Fibroblast of the conjunctiva (primary cell): ENCODE results near the gene OSTN.
"Not testable (repeated sequence)": the region's sequence is repeated elsewhere in the genome, so short reads cannot be mapped to it uniquely, and the experiment has no call there.

Source experiments
- DNase-seq: peaks from one replicate; pipeline ENCODE4 v3.0.0-alpha.2; 2010; ENCODE audit warnings: low read depth

Gene OSTN

DNA sequence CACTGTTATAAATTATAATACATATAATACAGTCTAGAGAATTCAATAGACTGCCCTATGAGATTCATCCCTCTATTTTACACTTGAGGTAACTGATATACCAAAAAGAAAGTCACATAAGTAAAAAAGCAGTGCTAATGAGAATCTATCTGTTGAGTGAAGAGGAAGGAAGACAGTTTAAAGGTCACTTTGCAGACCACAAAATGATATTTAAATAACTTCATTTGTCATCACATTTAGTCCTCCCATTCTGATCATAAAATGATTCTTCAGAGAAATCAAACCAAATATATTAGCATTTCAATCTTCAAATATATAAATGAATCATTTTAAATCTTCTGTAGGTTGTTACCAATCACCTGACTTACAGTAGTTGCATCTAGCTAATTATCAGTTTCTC, 69.7 kb downstream of the OSTN start:
- no peak for DNase-seq

DNA sequence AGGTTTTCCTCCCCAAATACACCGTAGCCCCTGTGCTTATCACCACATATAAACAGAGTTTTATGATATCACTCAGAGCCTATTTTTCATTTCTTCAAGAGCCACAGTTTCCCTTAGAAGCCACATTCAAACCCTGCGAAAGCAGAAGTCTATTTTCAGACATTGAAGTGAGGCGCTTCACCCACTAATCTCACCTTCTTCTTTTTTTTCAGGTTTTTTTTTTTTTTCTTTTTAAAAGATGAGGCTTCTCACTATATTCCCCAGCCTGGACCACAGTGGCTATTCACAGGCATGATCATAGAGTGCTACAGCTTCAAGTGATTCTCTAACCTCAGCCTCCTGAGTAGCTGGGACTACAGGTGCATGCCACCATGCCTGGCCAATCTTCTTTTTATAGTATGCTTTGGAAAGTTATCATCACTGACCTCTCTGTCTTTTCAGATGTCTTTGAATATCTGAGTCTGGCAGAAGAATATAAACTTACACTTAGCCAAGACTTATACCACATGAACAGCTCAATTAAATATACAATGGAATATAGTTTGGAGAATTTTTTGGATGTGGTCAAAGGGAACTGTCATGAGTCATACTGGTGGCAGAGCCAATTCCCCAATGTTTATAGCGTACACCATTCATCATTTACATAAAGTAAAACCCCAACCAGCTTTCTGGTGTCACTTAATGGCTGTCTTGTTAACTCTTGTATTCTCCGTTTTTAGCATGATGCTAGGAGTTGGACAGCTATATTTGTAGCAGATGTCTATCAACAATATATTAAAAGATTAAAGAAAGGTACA, 70.4 kb downstream of the OSTN start:
- DNase-seq = no peak

DNA sequence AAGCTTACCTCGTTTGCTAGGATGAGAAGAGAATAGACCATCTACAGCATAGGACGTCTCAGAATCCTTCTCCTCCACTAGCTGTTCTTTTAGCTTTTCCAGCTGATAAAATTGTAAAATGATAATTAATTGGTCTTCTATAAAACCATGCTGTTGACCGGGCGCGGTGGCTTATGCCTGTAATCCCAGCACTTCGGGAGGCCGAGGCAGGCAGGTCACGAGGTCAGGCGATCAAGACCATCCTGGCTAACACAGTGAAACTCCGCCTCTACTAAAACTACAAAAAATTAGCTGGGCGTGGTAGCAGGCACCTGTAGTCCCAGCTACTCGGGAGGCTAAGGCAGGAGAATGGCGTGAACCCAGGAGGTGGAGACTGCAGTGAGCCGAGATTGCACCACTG, 76.2 kb downstream of the OSTN start:
- not testable (repeated sequence) for DNase-seq

DNA sequence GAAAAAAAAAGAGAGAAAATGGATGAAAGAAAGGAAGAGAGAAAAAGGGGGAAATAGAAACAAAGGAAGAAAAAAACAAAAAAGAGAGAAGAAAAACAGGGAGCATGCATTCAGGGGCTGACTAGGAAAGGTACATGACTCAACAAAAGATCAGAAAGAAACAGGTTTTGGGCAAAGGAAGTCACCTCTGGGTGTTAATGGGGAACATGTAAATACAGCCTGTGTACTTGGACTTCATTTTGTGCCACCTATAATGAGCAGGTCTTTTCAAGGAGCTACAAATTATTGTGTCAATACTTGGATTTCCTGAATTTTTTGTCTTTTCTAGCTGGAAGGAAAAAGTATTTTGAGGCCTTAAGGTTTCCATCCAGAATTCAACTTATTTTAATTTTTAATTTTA, 76.7 kb downstream of the OSTN start:
- DNase-seq = no peak

DNA sequence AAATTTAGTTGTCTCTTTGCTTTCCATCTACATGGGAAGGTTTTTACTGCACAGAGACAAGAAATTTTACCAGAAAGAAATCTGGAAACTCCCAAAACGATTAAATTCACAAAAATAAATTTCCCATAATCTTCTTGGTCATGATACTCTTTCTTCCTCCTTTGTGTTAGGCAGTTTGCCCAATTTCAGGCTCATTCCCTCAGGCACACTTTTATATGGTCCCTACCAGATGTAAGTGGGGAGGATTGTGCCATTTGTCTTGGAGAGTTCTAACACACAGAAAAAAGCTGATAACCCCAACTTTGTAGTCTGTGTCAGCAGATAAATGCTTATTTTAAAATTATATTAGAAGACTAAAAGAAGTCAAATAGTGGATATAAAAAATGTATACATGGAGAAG, 81.1 kb downstream of the OSTN start:
- no peak for DNase-seq

DNA sequence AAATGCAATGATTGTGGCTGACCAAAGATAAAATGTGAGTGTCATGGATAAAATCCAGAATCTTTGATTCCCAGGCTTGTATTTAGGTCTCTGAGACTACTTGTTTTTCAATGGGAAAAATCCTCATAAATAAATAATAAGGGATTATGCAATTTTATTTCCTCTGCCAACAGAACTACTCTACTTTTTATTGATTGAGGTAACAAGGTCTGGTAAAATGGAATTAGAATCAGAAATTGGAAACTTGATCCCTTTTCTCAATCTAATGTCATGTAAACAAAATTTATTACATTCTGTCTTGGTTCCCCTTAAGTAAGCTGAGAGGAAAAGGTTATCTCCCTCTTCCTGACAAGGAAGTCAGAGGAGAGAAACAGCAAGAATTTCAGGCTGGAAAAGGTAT, 81.8 kb downstream of the OSTN start:
- no peak for DNase-seq

DNA sequence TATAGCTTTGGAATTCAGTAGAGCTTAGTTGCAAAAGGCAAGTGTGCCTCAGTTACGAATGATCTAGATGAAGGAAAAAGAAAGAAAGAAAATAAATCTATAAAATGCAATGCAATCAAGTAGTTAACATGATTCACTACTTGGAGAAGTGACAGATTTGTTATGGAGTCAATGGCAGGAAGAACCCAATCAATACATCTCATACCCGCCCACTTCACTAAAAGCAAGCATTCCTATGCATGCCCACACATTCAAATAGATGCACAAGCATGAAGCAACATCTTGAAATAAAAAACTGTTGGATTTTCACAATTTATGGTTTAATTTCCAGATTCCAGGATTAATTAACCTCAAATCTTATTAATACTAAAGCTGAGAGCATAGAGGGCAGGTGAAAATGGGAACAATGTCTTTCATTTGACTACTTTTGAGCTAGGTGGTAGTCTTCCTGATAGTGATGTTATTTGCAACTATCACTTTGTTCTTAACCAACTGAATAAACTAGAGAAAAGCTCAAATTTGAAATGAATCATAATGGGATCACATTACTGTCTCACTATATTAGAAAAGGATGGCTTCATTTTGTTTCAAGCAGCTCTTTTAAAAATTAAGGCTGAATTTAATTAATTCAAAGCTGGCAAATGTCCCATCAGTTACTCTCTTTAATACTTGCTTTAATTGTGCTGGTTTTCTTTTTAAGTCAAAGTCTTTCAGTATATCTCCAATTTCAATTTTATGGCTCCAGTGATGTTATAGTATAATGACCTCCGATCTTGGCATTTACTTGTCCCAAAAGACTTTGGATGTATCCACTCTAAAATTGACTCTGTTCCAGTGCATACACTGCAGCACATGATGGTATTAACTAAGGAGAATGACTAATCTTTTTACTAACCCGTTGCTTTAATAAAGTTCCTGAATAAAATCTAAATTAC, 83.5 kb downstream of the OSTN start:
- DNase-seq = peak; percentile 49

DNA sequence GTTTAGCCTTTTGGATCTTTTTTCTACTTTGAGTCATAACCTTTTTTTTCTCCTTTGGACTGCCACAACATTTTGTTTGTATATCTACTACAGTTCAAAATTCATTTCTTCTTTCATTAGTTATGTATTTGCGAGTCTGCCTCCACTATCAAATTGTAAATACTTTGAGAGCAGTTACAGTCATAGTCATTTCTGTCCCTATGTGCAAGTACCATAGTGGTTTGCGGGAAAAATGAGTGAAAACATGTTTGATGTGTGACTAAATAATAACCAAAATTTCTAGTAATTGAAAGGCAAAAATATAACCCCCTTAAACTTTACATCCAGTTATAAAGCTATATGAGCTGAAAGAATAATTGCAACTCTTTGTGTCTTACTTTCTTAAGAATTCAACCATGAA, 84.4 kb downstream of the OSTN start:
- DNase-seq = no peak

DNA sequence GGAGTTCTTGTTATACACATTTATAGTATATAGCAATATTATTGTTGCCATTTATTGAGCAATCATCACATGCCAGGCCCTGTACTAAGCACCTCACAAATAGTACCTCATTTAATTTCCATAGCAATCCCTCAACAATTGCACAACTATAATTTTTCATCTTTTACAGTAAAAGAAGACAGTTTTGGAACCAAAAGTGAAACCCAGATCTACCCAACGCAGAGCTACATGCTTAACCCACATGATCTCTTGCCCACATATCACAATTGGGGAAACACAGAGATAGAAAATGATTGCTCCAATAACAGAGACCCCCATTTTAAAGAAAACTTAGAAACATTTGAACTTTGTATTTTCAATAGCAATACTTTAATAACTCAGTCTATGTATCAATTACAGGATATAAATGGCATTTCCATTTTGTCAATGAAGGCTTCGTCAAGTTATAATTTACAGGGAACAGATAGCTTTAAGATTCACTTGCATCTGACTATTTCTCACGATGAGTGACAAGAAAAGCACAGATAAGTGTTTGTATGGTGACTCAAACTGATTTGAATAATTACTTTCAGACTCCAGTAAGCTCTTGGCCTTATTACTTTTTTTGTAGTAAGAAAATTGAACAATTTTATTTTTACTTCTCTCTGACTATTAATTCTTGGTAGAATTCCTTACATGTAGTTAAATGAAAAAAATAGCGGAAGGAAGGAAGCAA, 91.4 kb downstream of the OSTN start:
- DNase-seq = no peak

DNA sequence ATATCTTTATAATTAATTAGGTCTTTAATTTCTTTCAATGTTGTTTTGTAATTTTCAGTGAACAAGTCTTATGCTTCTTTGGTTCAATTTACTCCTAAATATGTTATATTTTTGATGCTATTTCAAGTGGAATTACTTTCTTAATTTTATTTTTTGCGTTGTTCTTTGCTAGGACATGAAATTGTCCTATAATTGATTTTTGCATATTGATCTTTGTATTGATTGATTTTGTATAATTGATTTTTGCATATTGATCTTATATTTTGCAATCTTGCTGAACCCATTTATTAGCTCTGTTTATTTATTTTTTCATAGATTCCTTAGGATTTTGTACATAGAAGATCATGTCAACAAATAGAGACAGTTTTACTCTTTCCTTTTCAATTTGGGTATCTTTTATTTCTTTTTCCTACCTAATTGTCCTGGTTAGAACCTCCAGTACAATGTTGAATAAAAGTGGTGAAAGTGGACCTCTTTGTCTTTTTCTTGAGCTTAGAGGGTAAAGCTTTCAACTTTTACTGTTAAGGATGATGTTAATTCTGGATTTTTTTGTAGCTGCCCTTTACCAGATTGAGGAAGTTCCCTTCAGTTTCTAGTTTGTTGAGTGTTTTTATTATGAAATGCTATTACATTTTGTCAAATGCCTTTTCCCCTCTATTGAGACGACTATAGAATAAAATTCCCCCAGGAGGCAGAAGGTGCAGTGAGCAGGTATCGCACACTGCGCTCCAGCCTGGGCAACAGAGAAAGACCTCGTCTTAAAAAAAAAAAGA, 93.4 kb downstream of the OSTN start:
- no peak for DNase-seq

DNA sequence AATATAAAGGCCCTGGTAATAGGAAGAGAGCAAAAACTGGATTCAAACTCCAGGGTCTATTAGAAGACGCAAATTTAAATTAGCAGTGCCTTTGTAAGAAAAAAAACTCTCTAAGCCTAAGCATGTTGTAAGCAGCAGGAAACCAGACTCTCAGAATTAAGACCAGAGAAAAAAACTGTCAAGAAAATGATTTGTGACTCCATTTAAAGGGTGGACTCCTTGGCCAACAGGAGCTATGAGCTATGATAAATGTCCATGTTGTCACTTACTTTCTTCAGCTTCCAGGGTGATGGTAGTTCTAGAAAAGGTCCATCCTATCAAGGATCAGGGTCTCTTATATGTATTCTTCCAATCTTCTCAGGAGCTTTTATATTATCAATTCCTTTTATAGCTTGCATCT, 95.2 kb downstream of the OSTN start:
- DNase-seq = no peak

DNA sequence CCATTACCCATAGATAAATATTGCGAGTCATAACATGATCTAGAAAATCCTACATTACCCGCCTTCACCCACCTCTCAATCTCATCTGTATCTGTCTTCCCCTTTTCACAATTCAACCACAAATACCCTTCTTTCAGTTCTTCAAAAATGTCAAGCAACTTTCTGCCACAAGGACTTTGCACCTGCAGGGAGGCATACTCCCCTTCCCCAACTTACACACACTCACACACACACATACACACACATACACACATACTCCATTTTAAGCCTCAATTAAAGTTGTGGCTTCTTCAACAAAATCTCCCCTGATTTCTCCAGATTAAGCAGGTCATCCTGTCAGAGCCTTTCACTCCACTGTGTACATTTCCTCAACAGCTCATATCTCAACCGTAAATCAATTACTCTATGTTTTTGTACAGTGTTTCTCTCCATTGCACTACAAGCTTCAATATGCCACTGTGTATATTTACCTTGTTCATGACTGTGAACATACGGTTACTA, 97.0 kb downstream of the OSTN start:
- DNase-seq = no peak

DNA sequence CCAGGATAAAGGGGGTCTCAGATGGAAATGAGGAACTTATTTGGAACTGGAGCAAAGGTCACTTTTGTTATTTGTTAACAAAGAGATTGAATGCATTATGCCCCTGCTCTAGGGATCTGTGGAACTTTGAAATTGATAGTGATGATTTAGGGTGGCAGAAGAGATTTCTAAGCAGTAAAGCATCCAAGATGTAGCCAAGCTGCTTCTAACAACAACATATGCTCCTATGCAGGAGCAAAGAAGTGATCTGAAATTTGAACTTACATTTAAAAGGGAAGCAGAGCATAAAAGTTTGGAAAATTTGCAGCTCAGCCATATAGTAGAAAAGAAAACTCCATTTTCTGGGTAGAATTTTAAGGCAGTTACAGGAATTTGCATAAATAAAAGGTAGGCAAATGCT, 99.8 kb downstream of the OSTN start:
- no peak for DNase-seq

DNA sequence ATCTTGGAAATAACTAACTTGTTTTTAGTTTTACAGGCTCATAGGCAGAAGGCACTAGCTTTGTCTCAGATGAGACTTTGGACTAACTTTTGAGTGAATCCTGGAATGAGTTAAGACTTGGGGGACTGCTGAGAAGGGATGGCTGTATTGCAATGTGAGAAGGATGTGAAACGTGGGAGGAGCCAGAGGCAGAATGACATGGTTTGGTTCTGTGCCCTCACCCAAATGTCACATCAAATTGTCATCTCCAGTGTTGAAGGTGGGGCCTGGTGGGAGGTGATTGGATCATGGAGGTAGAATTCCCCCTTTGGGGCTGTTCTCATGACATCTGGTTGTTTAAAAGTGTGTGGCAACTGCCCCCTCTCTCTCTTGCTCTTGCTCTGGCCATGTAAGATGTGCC, 101.4 kb downstream of the OSTN start:
- no peak for DNase-seq

DNA sequence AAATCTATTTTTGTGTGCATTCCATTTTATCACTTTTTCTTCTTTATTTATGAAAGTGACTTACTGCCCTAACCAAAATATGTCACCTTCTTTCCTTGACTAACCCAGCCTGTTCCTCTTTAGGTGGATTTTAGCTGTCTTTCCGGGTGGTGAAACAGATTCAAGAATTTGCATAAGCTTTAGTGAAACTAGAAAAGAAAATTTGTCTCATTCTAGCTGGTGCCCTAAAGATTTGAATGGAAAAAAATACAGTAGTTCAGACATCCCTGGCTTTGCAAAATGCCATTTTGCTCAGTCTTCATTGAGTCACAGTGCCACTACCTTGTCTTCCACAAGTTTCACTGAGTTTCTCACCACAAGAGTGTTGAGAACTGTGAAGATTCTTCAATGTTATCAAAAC, 102.0 kb downstream of the OSTN start:
- no peak for DNase-seq

DNA sequence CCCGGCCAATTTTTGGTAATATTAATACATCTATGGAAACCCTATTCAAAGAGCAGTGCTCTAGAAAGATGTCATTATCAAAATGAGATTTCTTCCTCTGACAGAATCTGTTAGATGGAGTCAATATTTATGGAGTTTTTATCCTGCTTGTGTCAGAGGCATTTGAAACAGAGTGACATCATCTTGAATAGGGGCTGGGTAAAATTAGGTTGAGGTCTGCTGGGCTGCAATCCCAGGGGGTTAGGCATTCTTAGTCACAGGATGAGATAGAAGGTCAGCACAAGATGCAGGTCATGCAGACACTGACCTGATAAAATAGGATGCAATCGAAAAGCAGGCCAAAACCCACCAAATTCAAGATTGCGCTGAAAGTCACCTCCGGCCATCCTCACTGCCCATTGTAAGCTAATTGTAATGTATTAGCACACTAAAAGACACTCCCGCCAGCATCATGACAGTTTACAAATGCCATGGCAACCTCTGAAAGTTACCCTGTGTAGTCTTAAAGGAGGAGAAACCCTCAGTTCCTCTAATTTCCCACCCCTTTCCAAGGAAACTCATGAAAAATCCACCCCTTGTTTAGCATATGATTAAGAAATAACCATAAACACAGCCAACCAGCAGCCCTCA, 102.9 kb downstream of the OSTN start:
- no peak for DNase-seq

DNA sequence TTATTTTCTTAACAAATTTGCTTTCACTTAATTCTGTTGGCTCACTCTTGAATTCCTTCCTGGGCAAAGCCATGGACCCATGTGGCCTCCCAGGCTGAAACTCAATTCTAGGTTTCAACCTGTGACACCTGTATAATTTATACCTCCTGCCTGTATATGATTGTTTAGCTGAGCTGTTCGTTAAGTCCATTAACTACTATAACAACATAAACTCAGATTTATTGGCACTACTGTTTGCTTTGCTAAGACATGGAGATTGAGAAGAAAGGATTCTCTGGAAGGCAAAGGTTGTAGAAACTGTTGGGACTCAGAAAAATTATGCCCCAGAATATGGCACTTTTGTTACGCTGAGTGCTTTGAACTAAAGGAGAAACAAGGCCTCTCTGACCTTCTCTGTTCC, 103.4 kb downstream of the OSTN start:
- DNase-seq = no peak

DNA sequence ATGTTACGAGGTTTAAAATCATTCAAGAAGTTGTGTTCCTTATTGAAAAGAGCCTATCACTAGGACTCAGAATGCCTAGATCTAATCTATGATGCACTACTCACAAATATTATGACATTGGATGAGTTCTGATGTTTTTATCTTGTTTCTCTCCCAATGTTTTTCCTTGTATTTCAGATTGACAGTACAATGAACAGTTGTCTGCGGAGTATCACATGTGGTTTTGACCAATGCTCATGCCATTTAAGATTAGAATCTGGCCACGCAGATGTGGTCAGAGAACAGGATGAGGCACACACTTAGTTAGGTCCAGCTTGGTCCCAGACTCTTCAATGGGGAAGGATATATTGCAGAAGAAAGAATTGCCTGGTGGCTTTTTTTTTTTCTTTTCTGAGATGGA, 104.6 kb downstream of the OSTN start:
- DNase-seq = no peak

DNA sequence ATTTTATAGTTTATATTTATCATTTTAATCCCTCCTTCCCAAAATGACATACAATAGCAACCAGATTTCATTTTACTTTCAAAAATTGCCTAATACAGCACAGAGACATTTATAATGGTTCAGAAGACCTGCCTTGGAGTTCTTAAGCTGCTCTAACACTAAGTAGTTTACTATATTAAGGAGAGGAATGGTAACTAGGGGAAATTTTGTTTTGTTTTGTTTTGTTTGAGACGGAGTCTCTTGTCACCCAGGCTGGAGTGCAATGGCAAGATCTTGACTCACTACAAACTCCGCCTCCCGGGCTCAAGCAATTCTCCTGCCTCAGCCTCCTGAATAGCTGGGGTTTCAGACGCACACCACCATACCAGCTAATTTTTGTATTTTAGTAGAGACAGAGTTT, 107.4 kb downstream of the OSTN start:
- no peak for DNase-seq

DNA sequence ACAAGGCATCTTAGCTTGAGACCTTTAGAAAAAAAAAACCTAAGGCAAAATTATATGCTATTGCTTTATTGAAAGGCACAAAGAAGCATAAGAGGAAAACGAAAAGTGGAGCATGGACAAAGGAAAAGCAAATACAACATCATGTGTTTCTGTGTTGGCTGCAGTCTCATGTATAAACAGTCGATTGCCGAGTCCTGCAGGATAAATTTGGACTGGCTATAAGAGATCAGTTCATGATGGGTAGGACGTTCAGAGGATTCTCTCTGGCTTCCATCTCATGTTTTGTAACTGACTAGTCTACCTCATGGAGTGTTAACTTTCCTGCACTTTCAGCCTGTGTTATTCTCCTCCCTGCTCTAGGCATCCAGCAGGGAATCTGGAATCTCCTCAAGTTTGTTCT, 108.3 kb downstream of the OSTN start:
- no peak for DNase-seq

DNA sequence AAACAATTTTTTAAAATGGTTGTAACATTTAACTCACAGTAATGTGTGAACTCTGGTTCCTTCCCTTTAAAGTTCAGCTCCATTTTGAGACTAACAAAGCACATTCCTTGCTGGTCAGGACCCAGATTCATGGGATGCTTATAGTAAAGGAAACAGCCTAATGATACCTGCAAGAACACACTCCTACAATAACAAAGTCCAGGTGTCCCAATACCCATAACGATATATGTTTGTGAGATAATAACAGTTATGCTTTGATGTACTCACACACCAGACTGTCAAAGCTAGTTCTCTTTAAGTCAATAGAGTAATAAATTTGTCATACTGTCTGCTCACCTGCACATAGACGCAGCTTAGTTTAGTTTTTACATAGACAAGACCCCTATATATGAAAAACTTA, 114.3 kb downstream of the OSTN start:
- DNase-seq = no peak
